HCT116 (cell line): ENCODE measurements around the gene CFAP126. TPM values are rescaled to one million over a fixed set of nuclear protein-coding genes. Genes with fewer than 3 reads are reported as not detected.

Experiments
- ATAC-seq: fragments of 200-7000 bp; cut with Tn5 transposase; 2 replicates; pipeline ENCODE4 v1.9.1; 2020; ENCODE audit warnings: mild to moderate bottlenecking, moderate library complexity
- BruUV-seq: library from RNA; stranded (reverse); fragments of 400-500 nt; replicated peaks from 2 replicates; lab custom pipeline; 2021; lab: Mats Ljungman, UMichigan
- CTCF ChIA-PET: fragments of 300-600 bp; sonication (Branson Sonifier 250); formaldehyde crosslinking; loops from one replicate; lab custom pipeline; 2021; ENCODE audit warnings: antibody characterized with exemption; lab: Charles Lee
- POLR2A ChIA-PET: fragments of 300-600, 350-600 bp; sonication (Branson Sonifier 250); formaldehyde crosslinking; loops from one replicate; lab custom pipeline; 2021; ENCODE audit warnings: antibody characterized with exemption; lab: Charles Lee
- RAD21 ChIA-PET, 2 experiments: fragments of 300-600 bp; sonication (Branson Sonifier 250); formaldehyde crosslinking; loops; one replicate each; lab custom pipeline; 2023; ENCODE audit warnings: low total read pairs in 2 of 2; ENCODE audit not compliant: uncharacterized antibody in 2 of 2, unreplicated experiment in 2 of 2, low non-redundant PET in 1 of 2; lab: Charles Lee
- DNase-seq: peaks from one replicate; pipeline ENCODE4 v3.0.0-alpha.2; 2010; ENCODE audit warnings: low read depth, low spot score
- H2AFZ ChIP-seq: fragments of 200-600 bp; shearing (Covaris generic), sonication (generic); 2 replicates; pipeline ENCODE4 v1.6.1; 2017; ENCODE audit warnings: low read depth, mixed run types, mixed read lengths, antibody characterized with exemption, low read length; ENCODE audit not compliant: poor library complexity, severe bottlenecking
- H3K27ac ChIP-seq: 2 replicates; pipeline ENCODE4 v1.5.1; 2012; ENCODE audit warnings: low read depth, low read length
- H3K27me3 ChIP-seq: fragments of 200-600 bp; sonication (generic); 2 replicates; pipeline ENCODE4 v1.6.1; 2016; ENCODE audit warnings: mixed run types, low read length, mixed read lengths; ENCODE audit not compliant: insufficient read depth
- H3K36me3 ChIP-seq, 2 experiments: fragments of 200-500 bp in 1 of 2; fragments of 200-600 bp in 1 of 2; sonication (Bioruptor generic) in 1 of 2; sonication (generic) in 1 of 2; 2 replicates each; pipeline versions ENCODE4 v1.5.1 to v1.6.1; 2014 to 2016; ENCODE audit warnings: low read length in 2 of 2, inconsistent platforms in 1 of 2, mixed read lengths in 1 of 2, mixed run types in 1 of 2; ENCODE audit not compliant: insufficient read depth in 2 of 2, control insufficient read depth in 1 of 2
- H3K4me1 ChIP-seq, 2 experiments: fragments of 200-600 bp in 1 of 2; sonication (generic) in 1 of 2; 2 replicates each; pipeline versions ENCODE4 v1.5.1 to v1.6.1; 2012 to 2017; ENCODE audit warnings: low read length in 2 of 2, inconsistent platforms in 1 of 2, mild to moderate bottlenecking in 1 of 2, mixed read lengths in 1 of 2, mixed run types in 1 of 2, moderate library complexity in 1 of 2; ENCODE audit not compliant: insufficient read depth in 2 of 2, control insufficient read depth in 1 of 2
- H3K4me2 ChIP-seq: fragments of 200-600 bp; sonication (generic); 2 replicates; pipeline ENCODE4 v1.6.1; 2017; ENCODE audit warnings: mixed run types, low read length, mixed read lengths
- H3K4me3 ChIP-seq, 2 experiments: fragments of 200-600 bp in 1 of 2; sonication (generic) in 1 of 2; replicated peaks in 1 of 2; 2 replicates each; pipeline ENCODE4 v1.5.1; 2011 to 2016; ENCODE audit warnings: low read length in 2 of 2, control low read depth in 1 of 2, low read depth in 1 of 2, mild to moderate bottlenecking in 1 of 2, mixed read lengths in 1 of 2, mixed run types in 1 of 2
- H3K79me2 ChIP-seq: fragments of 200-600 bp; sonication (generic); 2 replicates; pipeline ENCODE4 v1.6.1; 2017; ENCODE audit warnings: mild to moderate bottlenecking, mixed run types, low read length, moderate library complexity, mixed read lengths; ENCODE audit not compliant: insufficient read depth
- H3K9ac ChIP-seq: fragments of 200-600 bp; sonication (generic); 2 replicates; pipeline ENCODE4 v1.6.1; 2016; ENCODE audit warnings: low read length, mixed read lengths
- H3K9me2 ChIP-seq: fragments of 200-600 bp; sonication (generic), shearing (Covaris generic); 2 replicates; pipeline ENCODE4 v1.6.1; 2017; ENCODE audit warnings: mixed run types, mild to moderate bottlenecking, moderate library complexity; ENCODE audit not compliant: insufficient read depth
- H3K9me3 ChIP-seq, 2 experiments: fragments of 200-500 bp in 1 of 2; fragments of 200-600 bp in 1 of 2; sonication (Bioruptor generic) in 1 of 2; sonication (generic) in 1 of 2; 2 replicates each; pipeline ENCODE4 v1.6.1; 2014 to 2017; ENCODE audit warnings: low read length in 2 of 2, mixed read lengths in 2 of 2, inconsistent platforms in 1 of 2, low read depth in 1 of 2, mild to moderate bottlenecking in 1 of 2, mixed run types in 1 of 2, moderate library complexity in 1 of 2; ENCODE audit not compliant: control insufficient read depth in 1 of 2, insufficient read depth in 1 of 2
- H4K20me1 ChIP-seq: fragments of 200-600 bp; sonication (generic), shearing (Covaris generic); 2 replicates; pipeline ENCODE4 v1.6.1; 2017; ENCODE audit warnings: mixed run types, mild to moderate bottlenecking, moderate library complexity; ENCODE audit not compliant: insufficient read depth
- ATF3 ChIP-seq: IDR thresholded peaks from 2 replicates; pipeline ENCODE4 v1.6.1; 2012
- CEBPB ChIP-seq: IDR thresholded peaks from 2 replicates; pipeline ENCODE4 v1.6.1; 2012; ENCODE audit warnings: low read depth
- CTCF ChIP-seq, 3 experiments: fragments of 200-600 bp in 1 of 3; sonication (generic) in 1 of 3; IDR thresholded peaks in 2 of 3; conservative IDR thresholded peaks in 1 of 3; 2 replicates each; pipeline ENCODE4 v1.5.1; 2012 to 2017; ENCODE audit warnings: low read depth in 2 of 3, low read length in 2 of 3, antibody characterized with exemption in 1 of 3, borderline replicate concordance in 1 of 3, control low read depth in 1 of 3, mild to moderate bottlenecking in 1 of 3, mixed read lengths in 1 of 3, mixed run types in 1 of 3, moderate library complexity in 1 of 3; ENCODE audit not compliant: insufficient read depth in 1 of 3
- ELF1 ChIP-seq: IDR thresholded peaks from 2 replicates; pipeline ENCODE4 v1.6.1; 2012; ENCODE audit warnings: low read depth, borderline replicate concordance
- EZH2 ChIP-seq: fragments of 200-600 bp; sonication (generic); IDR thresholded peaks from 2 replicates; pipeline ENCODE4 v1.6.1; 2017; ENCODE audit warnings: antibody characterized with exemption, mixed run types
- FOSL1 ChIP-seq: IDR thresholded peaks from 2 replicates; pipeline ENCODE4 v1.6.1; 2012; ENCODE audit warnings: low read depth
- JUND ChIP-seq: IDR thresholded peaks from 2 replicates; pipeline ENCODE4 v1.6.1; 2012
- SIN3A ChIP-seq: IDR thresholded peaks from 2 replicates; pipeline ENCODE4 v1.6.1; 2012; ENCODE audit warnings: low read depth
- SRF ChIP-seq: IDR thresholded peaks from 2 replicates; pipeline ENCODE4 v1.6.1; 2012; ENCODE audit warnings: low read depth
- YY1 ChIP-seq: IDR thresholded peaks from 2 replicates; pipeline ENCODE4 v1.6.1; 2011; ENCODE audit warnings: low read length, low read depth, moderate library complexity, mild to moderate bottlenecking; ENCODE audit not compliant: insufficient replicate concordance; ENCODE audit errors: extremely low read depth
- ZNF274 ChIP-seq: fragments of 200-500 bp; sonication (Bioruptor generic); IDR thresholded peaks from 2 replicates; pipeline ENCODE4 v1.6.1; 2014; ENCODE audit warnings: mild to moderate bottlenecking, low read depth, low read length, inconsistent platforms
- intact Hi-C: fragments of 100-400 bp; cut with micrococcal nuclease; formaldehyde crosslinking; loops from 2 replicates; pipeline ENCODE4 v1.10.0; 2022
- total RNA-seq: library from RNA; stranded (reverse); gene quantifications from one replicate; pipeline ENCODE4 v1.2.1, GENCODE V29; 2021; ENCODE audit not compliant: unreplicated experiment

CFAP126 gene
- total RNA-seq, 1 experiment from 2014 or later = not detected

DNA sequence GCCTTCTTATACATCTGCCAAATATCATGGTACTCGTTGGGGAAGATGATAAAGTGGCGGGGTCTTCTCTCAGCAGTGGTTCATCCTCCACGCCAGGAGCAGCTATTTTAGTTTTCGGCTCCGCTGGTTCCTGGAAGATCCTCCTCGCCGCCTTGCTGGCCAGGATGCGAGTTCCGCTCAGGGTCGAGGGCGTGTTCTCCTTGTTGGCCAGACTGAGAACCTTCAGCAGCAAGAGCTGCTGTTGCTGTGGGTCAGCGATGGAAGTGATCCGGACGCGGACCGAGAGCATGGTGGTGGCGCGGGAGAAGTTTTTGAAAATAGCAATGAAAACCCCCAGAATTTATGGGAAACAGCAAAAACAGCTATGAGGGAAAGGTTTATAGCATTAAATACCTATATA lies 11.4 kb upstream of the CFAP126 start:
- RAD21 ChIA-PET = no interaction called here
- no peak for ATAC-seq
- H3K27ac ChIP-seq = no peak overlapping the region

More for the DNA sequence above, 11.4 kb upstream of the CFAP126 start:
- H3K4me3 ChIP-seq = no peak overlapping the region
- no peak overlapping the region for H3K4me2 ChIP-seq
- no TSS peak for BruUV-seq
- H3K27me3 ChIP-seq = no peaks in the 10 kb centered on the region
- H3K9ac ChIP-seq = no peak overlapping the region
- intact Hi-C loops = loop anchor here (5.0 kb wide), 1 partner anchor 697 kb away; no protein-coding TSS in a partner anchor
- TF ChIP-seq CEBPB (no peak), JUND (no peak), ATF3 (no peak), CTCF (IDR thresholded peaks at IDR 0.05 in 2 of 3, conservative IDR thresholded peaks at IDR 0.05 in 1 of 3; ENCODE audit: borderline replicate concordance in 1 of 3, insufficient read depth in 1 of 3, low read depth in 2 of 3, low read length in 2 of 3) (no peak), SIN3A (no peak), SRF (no peak), ZNF274 (no peak), EZH2 (no peak), ELF1 (no peak), YY1 (no peak), FOSL1 (no peak)
- no peaks in the 10 kb centered on the region for H3K9me2 ChIP-seq
- no peak for DNase-seq
- no peaks in the 10 kb centered on the region for H3K36me3 ChIP-seq
- CTCF ChIA-PET = interaction anchor here (0.7 to 1.6 kb wide), 2 partner anchors 9 to 65 kb away, joined by 3 to 4 read pairs; partner anchors contain the start of gene SDHC
- POLR2A ChIA-PET = no interaction called here
- no peaks in the 10 kb centered on the region for H4K20me1 ChIP-seq
- peaks cover 11 to 12% of the 10 kb centered on the region in 2 experiments for H3K4me1 ChIP-seq
- no peaks in the 10 kb centered on the region for H3K9me3 ChIP-seq
- no peaks in the 10 kb centered on the region for H3K79me2 ChIP-seq
- no peak overlapping the region for H2AFZ ChIP-seq
